Activated CD4-positive, CD25-positive, alpha-beta regulatory T cell treated with anti-CD3 and anti-CD28 coated beads, Interleukin-2, amount 50 U/mL, for 24 hours (primary cell): ENCODE data around the gene COQ10B.

Source experiments
- ATAC-seq, 2 donors: fragments of 150-1000 bp; cut with Tn5 transposase; one replicate each; pipeline ENCODE4 v1.10.0; 2021; ENCODE audit warnings: mild to moderate bottlenecking in 1 of 2, moderate library complexity in 1 of 2

Gene COQ10B

DNA sequence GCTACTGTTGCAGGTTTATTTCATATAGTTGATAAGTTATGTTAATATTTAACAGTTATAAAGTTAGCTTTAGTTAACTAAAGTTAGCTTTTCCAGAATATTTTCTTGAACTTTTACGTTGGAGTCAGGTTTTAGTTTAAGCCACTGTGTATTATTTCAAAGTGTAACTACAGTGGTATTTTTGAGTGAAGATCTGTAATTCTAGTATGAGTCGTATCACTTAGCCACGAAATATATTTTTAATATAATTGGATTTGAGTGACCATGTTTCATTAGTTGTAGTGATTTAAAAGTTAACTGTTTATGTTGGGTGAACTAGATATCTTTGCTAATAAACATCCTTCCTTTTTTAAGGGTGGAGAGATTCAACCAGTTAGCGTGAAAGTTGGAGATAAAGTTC, 49.3 kb downstream of the COQ10B start:
- no peak for ATAC-seq

DNA sequence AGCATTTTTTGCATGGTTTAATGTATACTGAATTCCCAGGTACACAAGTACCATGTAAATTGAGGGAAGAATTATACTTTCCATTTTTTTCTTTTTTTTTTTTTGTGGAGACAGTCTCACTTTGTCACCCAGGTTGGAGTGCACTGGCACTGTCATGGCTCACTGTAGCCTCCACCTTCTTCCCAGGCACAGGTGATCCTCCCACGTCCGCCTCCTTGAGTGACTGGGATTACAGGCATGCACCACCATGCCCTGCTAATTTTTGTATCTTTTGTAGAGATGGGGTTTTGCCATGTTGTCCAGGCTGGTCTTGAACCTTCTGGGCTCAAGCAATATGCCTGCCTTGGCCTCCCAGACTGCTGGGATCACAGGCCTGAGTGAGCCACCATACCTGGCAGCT, 50.6 kb downstream of the COQ10B start:
- ATAC-seq = no peak

DNA sequence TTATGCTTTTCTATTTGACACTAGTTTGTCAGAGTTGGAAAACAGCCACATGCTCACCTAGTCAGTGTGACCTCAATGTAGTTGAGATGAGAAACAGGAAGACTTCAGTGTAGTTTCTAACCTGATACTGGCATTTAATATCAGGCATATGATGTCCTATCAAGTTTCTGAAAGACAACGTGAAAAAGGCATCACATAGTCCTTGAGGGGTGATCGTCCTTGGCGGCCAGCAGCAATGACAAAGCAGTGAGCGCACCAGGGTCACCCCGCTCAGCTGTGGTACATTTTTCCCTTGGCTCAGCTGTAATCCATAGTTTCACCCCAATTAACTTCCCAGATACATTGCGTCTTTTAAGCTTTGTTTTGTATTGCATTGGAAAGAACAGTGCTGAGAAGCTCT, 51.2 kb downstream of the COQ10B start:
- no peak for ATAC-seq

DNA sequence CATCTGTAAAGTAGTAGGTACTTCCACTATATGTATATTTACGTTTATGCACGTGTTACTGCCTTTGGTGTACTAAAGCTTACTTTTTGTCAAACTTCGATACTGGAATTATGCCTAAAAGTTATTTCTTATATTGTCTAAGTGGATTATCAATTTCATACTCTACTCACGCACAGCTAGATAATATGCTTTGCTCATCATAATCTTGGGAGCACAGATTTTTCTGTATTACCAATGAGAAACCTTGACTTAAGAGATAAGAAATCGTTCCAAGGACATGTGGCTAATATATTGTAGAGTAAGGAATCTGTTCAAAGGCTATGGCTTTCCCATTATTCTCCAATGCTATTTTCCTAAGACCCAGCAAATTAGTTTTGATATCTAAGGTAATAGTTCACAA, 53.3 kb downstream of the COQ10B start:
- no peak for ATAC-seq

DNA sequence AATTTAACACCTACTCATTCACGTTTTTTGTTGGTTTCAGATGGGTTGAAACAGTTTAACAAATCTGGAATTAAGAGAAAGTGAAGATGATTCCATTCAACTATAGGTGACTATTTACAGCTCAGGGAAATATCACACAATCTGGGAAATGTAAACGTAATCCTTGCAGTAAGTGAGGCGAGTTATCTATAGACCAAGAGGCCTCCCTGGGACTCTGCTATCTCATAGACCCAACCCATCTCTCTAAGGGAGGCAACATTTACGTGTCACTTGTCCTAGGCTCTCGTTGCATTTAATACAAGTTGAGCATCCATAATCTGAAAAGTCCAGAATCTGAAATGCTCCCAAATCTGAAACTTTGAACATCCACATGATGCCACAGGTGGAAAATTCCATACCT, 60.6 kb downstream of the COQ10B start:
- ATAC-seq = no peak

DNA sequence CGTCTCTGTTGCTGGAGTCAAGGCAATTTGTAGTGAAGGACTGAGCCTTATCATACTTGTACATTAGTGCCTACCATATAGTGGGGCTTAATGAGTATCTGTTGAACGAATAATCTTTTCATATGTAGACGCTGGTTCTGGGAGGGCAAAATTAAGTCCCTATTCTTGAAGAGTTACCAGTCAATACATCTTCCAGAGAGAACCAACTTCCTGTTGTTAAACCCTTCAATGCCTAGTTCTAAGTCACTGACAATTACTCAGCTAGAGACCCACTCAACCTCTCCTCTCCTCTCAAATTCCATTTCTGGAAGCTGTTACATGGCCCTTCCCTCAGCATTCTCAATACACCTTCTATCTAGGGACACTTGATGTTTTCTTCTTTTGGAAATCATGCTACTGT, 61.4 kb downstream of the COQ10B start:
- ATAC-seq = no peak

DNA sequence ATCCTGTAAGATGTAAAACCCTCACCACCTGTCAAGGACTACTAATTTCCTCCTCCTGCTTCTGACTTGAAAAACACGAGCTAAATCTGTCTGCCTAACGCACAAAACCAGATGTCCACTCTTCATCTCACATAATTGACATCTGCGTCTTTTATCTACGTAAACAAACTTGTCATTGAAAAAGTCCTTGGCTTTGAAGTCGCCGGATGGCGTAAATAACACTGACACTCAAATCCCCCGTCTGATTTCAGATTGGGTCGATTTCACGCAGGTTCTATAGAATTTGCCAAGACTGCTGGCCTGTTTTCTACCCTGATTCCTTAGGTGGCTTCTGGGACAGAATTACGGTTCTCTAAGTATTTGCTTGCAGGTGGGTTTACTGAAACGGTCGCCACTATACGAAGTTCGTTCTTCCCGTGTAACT, 62.0 kb downstream of the COQ10B start:
- no peak for ATAC-seq

DNA sequence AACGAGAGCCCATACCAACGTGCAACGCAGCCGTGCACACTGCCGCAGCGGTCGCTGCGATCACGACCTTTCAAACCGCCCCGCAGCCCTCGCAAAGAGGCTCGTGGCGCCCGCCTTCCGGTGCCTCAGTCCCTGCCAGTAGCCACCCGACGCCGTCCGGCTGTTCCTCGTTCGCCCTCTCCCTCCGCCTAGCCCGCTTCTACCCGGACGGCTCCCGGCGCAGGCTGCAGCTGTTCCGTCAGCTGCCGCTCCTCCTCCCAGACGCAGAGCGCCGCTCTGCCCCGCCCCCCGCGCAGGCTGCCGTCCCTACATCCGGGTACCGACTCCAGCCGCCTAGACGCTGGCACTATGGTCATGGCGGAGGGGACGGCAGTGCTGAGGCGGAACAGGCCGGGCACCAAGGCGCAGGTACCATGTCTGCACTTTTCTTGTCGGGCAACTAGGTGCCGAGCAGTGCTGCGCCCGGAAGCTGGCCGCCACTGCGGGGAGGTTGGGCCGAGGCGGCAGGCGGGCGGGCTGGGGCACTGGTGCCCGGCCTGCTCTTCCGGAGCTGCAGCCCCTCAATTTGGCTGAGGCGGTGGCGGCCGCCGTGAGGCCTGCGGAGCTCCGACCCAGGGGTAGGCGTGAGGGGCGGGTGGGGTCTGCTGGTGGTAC, 62.5 kb downstream of the COQ10B start, which contains the start of gene MOB4:
MOB4 (plus strand) TSS at position 328 of the 654 bp plus-strand sequence; CDS start at position 349, 21 bp downstream.
- peak; percentile 94 for ATAC-seq

DNA sequence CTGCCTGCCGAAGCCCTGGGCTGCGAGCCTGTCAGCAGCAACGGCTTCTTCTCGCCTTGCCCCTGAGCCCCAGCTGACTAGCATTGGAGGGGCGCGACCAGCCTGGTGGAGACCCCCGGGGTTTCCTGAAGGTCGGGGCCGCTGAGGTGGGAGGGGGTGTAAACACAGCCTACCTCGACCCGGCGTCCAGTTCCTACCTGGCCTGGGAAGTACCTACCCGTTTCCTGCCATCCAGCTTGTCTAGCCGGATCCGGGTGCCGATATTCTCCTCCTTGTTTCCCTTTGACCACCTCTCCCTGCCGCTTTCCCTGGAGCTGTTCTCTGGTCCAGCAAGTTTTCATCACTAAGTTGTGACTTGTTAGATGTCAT, 63.0 kb downstream of the COQ10B start:
- peak in 1 of 2 donors; percentile 4 for ATAC-seq

DNA sequence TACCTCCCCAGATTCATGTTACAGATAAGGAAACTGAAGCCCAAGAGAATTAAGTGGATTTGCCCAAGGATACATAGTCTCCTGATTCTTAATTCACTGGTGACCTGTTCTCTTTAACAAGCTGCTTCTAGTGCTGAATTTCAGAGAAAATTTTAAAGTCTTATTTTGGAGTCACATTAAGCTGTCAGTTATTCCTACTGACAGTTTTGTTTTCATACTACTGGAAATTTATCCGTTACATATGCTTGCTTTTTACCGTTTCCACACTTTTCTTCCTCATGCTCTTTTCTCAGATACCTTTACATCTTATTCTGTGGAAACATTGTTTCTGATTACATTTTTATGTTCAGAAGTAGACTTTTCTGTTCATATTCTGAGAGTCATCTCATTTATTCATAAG, 63.8 kb downstream of the COQ10B start:
- ATAC-seq = no peak
